Keratinocyte (primary cell): ENCODE data around the gene LGALS4. TPM values are rescaled to one million over a fixed set of nuclear protein-coding genes. Genes with fewer than 3 reads are reported as not detected.
"Not testable (repeated sequence)": the region's sequence is repeated elsewhere in the genome, so short reads cannot be mapped to it uniquely, and the experiment has no call there.

Source experiments
- DNase-seq: peaks from one replicate; pipeline ENCODE4 v3.0.0-alpha.2; 2011; ENCODE audit warnings: low read depth, missing footprints, low spot score
- FAIRE-seq: peaks from 2 replicates; lab custom pipeline; 2011; peaks lifted over from hg19 to GRCh38; lab: Jason Lieb, UNC
- H2AFZ ChIP-seq: 2 replicates; pipeline ENCODE4 v1.6.0; 2012; ENCODE audit warnings: low read length, control low read depth, inconsistent platforms; ENCODE audit not compliant: control insufficient read depth
- H3K27ac ChIP-seq: 2 replicates; pipeline ENCODE4 v1.5.1; 2011; ENCODE audit warnings: low read length; ENCODE audit not compliant: control insufficient read depth, insufficient read depth
- H3K27me3 ChIP-seq: 3 replicates; pipeline ENCODE4 v1.6.0; 2011; ENCODE audit warnings: low read length; ENCODE audit not compliant: control insufficient read depth, insufficient read depth; ENCODE audit errors: extremely low read depth
- H3K36me3 ChIP-seq, 2 experiments: 2 replicates in 1 of 2; 3 replicates in 1 of 2; pipeline ENCODE4 v1.5.1; 2011; ENCODE audit warnings: low read length in 2 of 2, mild to moderate bottlenecking in 1 of 2; ENCODE audit not compliant: control insufficient read depth in 2 of 2, insufficient read depth in 2 of 2; ENCODE audit errors: extremely low read depth in 1 of 2
- H3K4me1 ChIP-seq: 3 replicates; pipeline ENCODE4 v1.5.1; 2011; ENCODE audit warnings: low read length; ENCODE audit not compliant: control insufficient read depth, insufficient read depth; ENCODE audit errors: extremely low read depth
- H3K4me2 ChIP-seq: 3 replicates; pipeline ENCODE4 v1.6.0; 2011; ENCODE audit warnings: low read depth, low read length; ENCODE audit not compliant: control insufficient read depth, insufficient read depth; ENCODE audit errors: extremely low read depth
- H3K4me3 ChIP-seq, 3 experiments: fragments of 200-600 bp in 1 of 3; sonication (generic) in 1 of 3; 2 replicates in 2 of 3; 3 replicates in 1 of 3; pipeline ENCODE4 v1.5.1; 2011 to 2016; ENCODE audit warnings: low read length in 3 of 3, mild to moderate bottlenecking in 3 of 3, control low read depth in 2 of 3, inconsistent platforms in 1 of 3, low read depth in 1 of 3, mixed read lengths in 1 of 3, mixed run types in 1 of 3, moderate library complexity in 1 of 3; ENCODE audit not compliant: control insufficient read depth in 2 of 3, insufficient read depth in 2 of 3; ENCODE audit errors: extremely low read depth in 1 of 3
- H3K79me2 ChIP-seq: 2 replicates; pipeline ENCODE4 v1.6.0; 2012; ENCODE audit warnings: low read length; ENCODE audit not compliant: control insufficient read depth, insufficient read depth
- H3K9ac ChIP-seq: 3 replicates; pipeline ENCODE4 v1.6.0; 2011; ENCODE audit warnings: low read length; ENCODE audit not compliant: control insufficient read depth, insufficient read depth; ENCODE audit errors: extremely low read depth
- H3K9me1 ChIP-seq: 3 replicates; pipeline ENCODE4 v1.6.0; 2011; ENCODE audit warnings: low read length; ENCODE audit not compliant: control insufficient read depth, insufficient read depth; ENCODE audit errors: extremely low read depth
- H3K9me3 ChIP-seq: 2 replicates; pipeline ENCODE4 v1.5.1; 2012; ENCODE audit warnings: low read depth, low read length; ENCODE audit not compliant: control insufficient read depth
- H4K20me1 ChIP-seq: 3 replicates; pipeline ENCODE4 v1.6.0; 2011; ENCODE audit warnings: low read length; ENCODE audit not compliant: control insufficient read depth, insufficient read depth; ENCODE audit errors: extremely low read depth
- CTCF ChIP-seq, 3 experiments: IDR thresholded peaks in 1 of 3; conservative IDR thresholded peaks in 1 of 3; optimal IDR thresholded peaks in 1 of 3; 2 replicates in 2 of 3; 3 replicates in 1 of 3; pipeline versions ENCODE3 to v1.5.1; 2011; ENCODE audit warnings: low read length in 3 of 3, mild to moderate bottlenecking in 3 of 3, moderate library complexity in 2 of 3, control low read depth in 1 of 3, inconsistent platforms in 1 of 3; ENCODE audit not compliant: insufficient read depth in 2 of 3; ENCODE audit errors: extremely low read depth in 1 of 3
- EZH2 ChIP-seq: IDR thresholded peaks from one replicate; pipeline ENCODE4 v1.6.1; 2012; ENCODE audit warnings: inconsistent platforms, mild to moderate bottlenecking, low read length, moderate library complexity
- dilution Hi-C: fragments of 300-500 bp; cut with MboI; formaldehyde crosslinking; loops from one replicate; pipeline ENCODE4 v1.7.0; 2020; ENCODE audit warnings: low sequenced_read_pairs; ENCODE audit not compliant: extremely low pct_ligation_motif_present
- polyA plus RNA-seq, 5 experiments: library from polyadenylated mRNA; depleted of rRNA in 3 of 5; stranded (reverse) in 3 of 5; stranded (forward) in 1 of 5; unstranded in 1 of 5; fragments of >200 nt; gene quantifications; 1 replicate in 1 of 5; 2 replicates in 3 of 5; 3 replicates in 1 of 5; pipeline versions ENCODE4 v1.2.1 to v1.2.3, GENCODE V29; 2011 to 2012; ENCODE audit warnings: missing spikeins in 2 of 5, low read depth in 1 of 5, low replicate concordance in 1 of 5

The LGALS4 gene
- polyA plus RNA-seq, 1 donor (not counting 4 experiments of a cell fraction or from before 2014, with no cell fraction given) = 0.13 TPM

GRCh38 chr19:38765214-38765613 is 47.5 kb downstream of the LGALS4 start:
- no peaks in the 10 kb centered on the region for H4K20me1 ChIP-seq
- no peak overlapping the region for H3K4me3 ChIP-seq
- H3K4me2 ChIP-seq = no peak overlapping the region
- no peaks in the 10 kb centered on the region for H3K27me3 ChIP-seq
- H3K79me2 ChIP-seq = no peaks in the 10 kb centered on the region
- no peak overlapping the region for H3K9ac ChIP-seq
- no peaks in the 10 kb centered on the region for H3K9me3 ChIP-seq
- H3K36me3 ChIP-seq = no peaks in the 10 kb centered on the region
- FAIRE-seq (no peak), DNase-seq (no peak)
- H2AFZ ChIP-seq = no peak overlapping the region
- TF ChIP-seq CTCF (optimal IDR thresholded peaks at IDR 0.05 in 1 of 3, IDR thresholded peaks at IDR 0.05 in 1 of 3, conservative IDR thresholded peaks at IDR 0.05 in 1 of 3; ENCODE audit: extremely low read depth in 1 of 3, insufficient read depth in 2 of 3, low read length in 3 of 3) = no peak
- no peak for TF ChIP-seq EZH2
- H3K9me1 ChIP-seq = no peaks in the 10 kb centered on the region
- no peak overlapping the region for H3K27ac ChIP-seq
- peaks cover 6% of the 10 kb centered on the region for H3K4me1 ChIP-seq
- dilution Hi-C loops = no loop called here

GRCh38 chr19:38763795-38764220 is 48.9 kb downstream of the LGALS4 start:
- dilution Hi-C loops = no loop called here
- Histone ChIP-seq H3K27me3 (no peaks in the 10 kb centered on the region), H3K9me3 (no peaks in the 10 kb centered on the region), H2AFZ (no peak overlapping the region), H3K79me2 (no peaks in the 10 kb centered on the region), H4K20me1 (no peaks in the 10 kb centered on the region), H3K9ac (no peak overlapping the region), H3K36me3 (no peaks in the 10 kb centered on the region), H3K4me1 (no peaks in the 10 kb centered on the region), H3K4me3 (no peak overlapping the region), H3K4me2 (no peak overlapping the region), H3K27ac (no peak overlapping the region), H3K9me1 (no peaks in the 10 kb centered on the region)
- FAIRE-seq = no peak
- no peak for DNase-seq
- no peak for TF ChIP-seq EZH2
- TF ChIP-seq CTCF (optimal IDR thresholded peaks at IDR 0.05 in 1 of 3, IDR thresholded peaks at IDR 0.05 in 1 of 3, conservative IDR thresholded peaks at IDR 0.05 in 1 of 3; ENCODE audit: extremely low read depth in 1 of 3, insufficient read depth in 2 of 3, low read length in 3 of 3) = no peak

DNA sequence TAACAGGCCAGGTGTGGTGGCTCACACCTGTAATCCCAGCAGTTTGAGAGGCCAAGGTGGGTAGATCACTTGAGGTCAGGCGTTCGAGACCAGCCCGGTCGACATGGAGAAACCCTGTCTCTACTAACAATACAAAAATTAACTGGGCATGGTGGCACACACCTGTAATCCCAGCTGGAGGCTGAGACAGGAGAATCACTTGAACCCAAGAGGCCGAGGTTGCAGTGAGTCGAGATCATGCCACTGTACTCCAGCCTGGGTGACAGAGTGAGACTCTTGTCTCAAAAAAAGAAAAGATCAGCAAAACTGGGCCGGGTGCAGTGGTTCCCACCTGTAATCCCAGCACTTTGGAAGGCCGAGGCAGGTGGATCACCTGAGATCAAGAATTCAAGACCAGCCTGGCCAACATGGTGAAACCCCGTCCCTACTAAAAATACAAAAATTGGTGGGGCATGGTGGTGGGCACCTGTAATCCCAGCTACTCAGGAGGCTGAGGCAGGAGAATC is 50.8 kb downstream of the LGALS4 start:
- FAIRE-seq, H3K9ac ChIP-seq, H2AFZ ChIP-seq, H3K4me2 ChIP-seq, H3K4me1 ChIP-seq, H3K4me3 ChIP-seq, H3K9me3 ChIP-seq, H3K79me2 ChIP-seq, DNase-seq, H3K27ac ChIP-seq, H4K20me1 ChIP-seq, H3K27me3 ChIP-seq, dilution Hi-C loops, H3K9me1 ChIP-seq, H3K36me3 ChIP-seq: not testable (repeated sequence)

GRCh38 chr19:38760805-38761517 is 51.8 kb downstream of the LGALS4 start:
- H3K4me1 ChIP-seq, H2AFZ ChIP-seq, FAIRE-seq, H4K20me1 ChIP-seq, H3K9ac ChIP-seq, DNase-seq, H3K27me3 ChIP-seq, H3K4me3 ChIP-seq, H3K9me3 ChIP-seq, H3K4me2 ChIP-seq, H3K36me3 ChIP-seq, H3K79me2 ChIP-seq, dilution Hi-C loops, H3K27ac ChIP-seq, H3K9me1 ChIP-seq: not testable (repeated sequence)
